Activated T-cell treated with anti-CD3 and anti-CD28 coated beads for 48 hours (primary cell): ENCODE data around the gene PRKD3.

ENCODE experiments used
- DNase-seq: peaks from one replicate; pipeline ENCODE4 v3.0.0-alpha.2; 2020; ENCODE audit warnings: low read depth

PRKD3 gene

DNA sequence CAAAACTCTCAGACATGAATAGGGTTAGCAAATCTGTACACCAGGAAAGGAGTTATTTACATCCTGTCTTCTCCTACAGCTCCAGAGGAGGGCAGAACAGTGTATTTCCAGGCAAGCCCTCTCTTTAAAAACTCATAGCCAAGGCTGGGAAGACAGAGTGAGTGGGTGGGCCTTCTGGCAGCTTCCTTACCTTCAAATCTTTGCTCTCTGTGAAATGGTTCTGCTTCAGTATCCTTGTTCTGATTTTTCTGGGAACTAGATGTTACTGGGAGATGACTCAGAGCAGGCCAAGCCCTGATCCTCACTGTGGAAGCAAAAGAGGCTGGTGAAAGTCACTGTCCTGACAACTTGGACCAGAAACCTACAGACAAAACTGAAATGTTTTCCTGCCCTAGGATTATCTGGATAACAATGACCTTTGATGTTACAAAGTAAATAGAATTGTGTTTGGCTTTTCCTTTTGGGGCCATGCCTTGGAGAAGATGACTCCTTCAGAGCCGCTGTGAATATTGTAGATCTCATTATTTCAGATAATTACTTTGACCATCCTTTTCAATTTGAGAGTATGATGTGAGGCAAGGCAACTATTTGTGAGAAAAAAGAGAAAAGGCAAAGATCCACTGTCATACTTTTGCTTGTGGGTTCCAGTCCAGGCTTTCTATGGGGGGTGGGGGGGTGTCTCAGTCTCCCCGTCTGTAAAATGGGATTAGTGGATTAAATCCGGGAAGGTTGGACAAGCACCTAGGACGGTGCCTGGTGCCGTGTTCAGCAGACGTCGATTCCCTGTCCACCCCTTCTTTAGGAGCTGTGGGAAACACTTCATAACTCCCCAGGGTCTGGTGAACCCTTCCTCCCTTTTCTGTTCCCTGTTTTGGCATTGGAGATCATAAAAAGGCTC lies 19.2 kb upstream of the PRKD3 start:
- no peak for DNase-seq

DNA sequence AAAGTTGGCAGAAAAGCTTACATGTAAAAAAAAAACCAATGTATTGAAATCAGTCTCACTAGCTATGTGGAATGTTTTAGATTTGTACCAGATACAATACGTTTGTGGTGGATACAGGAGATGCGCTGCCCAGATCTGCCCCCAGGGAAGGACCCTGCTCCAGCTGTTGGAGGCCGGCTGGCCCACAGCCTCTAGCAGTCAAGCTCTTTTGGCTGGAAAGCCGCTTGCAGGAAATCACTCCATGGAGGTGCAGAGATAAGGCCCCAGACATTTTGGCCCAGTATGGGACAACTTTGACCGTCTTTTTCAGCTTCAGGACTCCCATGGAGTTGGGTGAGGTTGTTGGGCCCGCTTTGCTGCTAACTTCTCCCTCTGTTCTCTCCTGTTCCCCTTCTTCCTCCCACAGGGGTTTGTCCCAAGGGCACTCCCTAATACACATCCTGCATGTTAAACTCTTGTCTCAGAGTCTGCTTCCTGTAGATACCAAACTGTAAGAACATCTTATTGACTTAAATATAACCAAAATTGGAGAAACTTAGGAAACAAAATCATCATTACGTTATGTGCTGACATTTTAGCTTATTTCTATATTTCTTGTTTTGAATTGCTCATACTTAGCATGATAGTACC lies 18.1 kb upstream of the PRKD3 start:
- DNase-seq, result no peak

DNA sequence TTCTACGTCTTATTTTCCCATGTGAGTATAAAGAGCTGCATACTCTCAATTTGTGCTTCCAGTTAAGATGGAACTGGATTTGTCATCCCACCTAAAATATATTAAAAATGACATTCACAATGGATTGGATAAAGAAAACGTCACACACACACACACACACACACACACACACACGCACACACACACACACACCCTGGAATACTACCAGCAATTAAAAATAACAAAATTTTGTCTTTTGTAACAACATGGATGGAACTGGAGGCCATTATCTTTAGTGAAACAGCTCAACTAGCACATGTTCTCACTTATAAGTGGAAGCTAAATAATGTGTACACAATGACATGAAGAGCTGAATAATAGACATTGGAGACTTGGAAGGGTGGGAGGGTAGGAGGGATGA lies 16.0 kb upstream of the PRKD3 start:
- DNase-seq, result no peak

DNA sequence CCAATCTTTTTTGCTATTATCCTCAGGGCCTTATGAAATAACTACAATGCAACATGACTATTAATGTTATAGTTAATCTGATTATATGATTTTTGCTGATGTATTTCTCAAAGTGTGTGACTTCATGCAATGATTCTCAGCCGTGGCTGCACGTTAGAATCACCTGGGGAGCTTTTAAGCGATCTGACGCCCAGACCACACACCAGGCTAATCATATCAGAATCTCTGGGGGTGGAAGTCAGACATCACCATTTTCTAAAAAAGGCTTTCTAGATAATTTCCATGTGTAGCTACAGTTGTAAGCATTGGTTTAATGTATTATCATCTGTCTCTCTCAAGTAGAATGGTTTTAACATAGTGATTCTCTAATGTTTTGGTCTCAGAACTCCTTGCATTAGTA lies 14.3 kb upstream of the PRKD3 start:
- DNase-seq, result peak; percentile 10

DNA sequence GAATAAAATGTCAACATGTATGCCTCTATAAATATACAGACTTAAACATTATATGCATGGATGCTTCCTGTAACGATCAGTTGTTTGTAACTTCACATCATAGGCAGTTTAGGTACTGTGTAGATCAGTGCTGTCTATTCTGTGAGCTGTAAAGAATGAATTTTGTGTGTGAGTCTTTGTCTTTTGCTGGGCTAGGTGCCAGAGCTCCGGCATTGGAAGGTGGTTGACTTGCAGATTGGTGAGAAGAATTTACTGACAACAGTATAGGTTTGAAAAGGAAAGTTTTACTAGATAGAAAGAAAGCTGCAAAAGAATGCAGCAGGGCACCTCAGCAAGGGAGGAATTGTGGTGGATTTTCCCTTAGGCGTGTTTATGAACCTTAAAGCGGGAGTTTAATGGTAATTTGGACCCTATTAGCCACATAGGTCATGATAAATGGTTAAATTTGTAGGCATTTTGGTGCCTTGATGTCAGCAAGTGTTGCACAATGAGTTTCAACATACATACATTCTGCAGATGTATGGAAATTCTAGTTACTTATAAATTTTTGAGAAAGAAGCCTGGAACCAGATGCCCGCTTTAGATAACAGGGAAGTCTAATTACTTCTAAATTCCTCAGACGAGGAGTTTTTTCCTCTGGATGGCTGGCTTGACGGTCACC lies 13.1 kb upstream of the PRKD3 start:
- DNase-seq, result no peak

DNA sequence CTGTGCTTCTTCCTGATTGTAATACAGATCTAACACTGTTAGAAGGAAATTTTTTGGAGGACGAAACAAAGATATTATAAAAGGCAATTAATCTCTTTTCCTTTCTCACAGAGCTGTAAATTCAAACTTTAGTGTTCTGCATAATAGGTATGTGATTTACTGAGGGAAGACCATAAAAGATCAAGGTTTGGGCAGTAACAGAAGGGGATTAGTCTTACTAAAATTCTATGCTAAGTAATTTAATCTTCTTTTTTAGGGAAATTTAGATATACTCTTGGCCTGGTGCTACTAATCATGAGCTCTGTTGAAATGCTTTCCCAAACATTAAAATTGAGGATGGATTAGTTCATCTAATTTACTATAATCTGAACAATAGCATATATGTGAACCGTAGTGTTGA lies 11.0 kb upstream of the PRKD3 start:
- no peak for DNase-seq

DNA sequence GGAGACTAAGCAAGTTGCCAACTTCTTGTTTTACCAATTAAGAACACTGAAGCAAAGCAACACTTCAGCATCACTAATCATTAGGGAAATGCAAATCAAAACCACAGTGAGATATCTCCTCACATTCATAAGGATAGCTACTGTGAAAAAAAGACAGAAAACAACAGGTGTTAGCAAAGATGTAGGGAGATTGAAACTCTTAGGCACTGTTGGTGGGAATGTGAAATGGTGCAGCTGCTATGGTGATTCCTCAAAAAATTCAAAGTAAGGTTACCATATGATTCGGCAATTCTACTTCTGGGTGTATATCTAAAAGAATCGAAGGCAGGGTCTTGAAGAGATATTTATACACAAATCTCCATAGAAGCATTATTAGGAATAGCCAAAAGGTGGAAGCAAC lies 8.6 kb upstream of the PRKD3 start:
- DNase-seq, result no peak

DNA sequence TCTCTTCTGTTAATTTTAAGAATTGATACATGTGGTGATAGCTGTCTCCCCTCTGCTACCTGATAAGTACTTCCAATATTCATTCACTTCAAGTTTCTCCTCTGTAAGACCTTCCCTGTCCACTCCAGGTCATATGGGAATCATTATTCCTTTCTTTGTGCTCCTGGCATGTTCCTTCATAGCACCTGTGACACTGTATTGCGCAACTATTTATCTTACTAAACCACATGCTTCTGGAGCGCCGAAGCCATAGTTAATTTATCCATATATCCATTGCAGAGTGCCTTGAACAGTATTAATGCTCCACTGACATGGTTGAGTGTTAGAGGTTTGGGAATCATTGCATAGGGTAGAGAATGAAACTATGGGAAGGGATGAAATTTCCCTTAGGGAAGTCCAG lies 7.9 kb upstream of the PRKD3 start:
- DNase-seq, result no peak

DNA sequence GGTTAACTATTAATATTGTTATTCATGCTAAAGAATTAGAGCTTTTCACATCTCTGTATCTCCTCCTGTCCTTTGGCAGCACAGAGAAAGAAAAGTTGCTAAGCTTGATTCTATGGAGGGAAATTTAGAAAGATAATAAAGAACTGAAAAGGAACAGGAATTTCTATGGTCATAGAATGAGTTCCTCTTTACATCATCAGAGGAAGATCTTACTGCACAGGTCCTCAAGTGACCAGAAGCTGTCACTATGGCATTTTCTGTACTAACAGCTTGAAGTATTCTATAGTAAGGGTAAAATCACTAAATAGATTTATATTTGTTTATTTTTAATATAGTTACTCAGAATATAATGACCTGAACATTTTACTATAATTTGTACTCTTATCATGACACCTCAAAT lies 6.0 kb upstream of the PRKD3 start:
- DNase-seq, result no peak

DNA sequence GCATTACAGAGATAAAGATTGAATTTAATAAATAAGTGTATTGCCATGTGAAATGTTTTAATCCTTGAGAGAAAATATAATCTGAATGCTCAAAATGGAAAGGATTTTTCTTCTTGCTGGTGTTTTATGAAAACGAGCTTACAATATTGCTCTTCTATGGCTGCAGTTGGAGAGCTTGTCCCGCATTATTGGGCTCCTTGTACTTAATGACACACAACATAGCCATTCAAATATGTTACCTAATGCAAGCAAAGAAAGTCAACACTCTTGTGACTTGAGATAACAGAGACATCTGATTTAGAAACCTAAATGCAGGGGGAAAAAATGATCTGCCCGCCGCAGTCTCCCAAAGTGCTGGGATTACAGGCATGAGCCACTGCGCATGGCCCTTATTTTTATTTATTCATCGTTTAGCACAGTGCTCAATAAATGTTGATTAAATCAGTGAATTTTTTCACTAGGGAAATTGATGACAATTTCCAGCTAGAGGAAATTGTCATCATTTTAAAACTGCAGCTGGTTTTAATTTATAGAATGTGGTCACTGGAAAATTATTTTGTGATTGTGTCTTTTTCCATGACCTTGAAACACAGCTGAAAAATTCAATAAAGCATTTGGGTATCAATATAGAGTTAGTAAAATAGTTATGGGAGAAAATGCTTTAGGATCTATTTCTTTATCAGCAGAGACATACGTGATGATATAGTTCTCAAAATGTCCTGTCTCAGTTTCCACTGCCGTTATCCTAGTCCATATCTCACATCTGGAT lies 2.4 kb upstream of the PRKD3 start:
- no peak for DNase-seq

DNA sequence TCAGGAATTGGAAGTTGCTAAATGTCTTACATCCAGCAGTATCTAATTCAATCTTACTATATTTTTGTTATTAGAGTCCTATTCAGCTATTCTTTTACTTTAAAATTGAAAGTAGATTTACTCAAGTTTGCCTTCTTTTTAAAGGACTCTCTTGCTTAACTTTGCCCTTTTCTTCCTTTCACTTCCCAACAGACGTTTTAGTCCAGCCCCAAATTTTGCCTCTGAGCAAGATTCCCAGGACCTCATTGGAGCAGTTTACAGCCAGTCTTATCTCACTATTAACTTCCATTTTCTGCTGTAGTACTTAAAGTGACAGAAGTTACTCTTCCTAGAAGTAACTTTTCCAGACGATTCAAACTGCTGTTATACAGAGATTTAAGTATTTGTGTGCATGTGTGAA lies 1.7 kb upstream of the PRKD3 start:
- no peak for DNase-seq

DNA sequence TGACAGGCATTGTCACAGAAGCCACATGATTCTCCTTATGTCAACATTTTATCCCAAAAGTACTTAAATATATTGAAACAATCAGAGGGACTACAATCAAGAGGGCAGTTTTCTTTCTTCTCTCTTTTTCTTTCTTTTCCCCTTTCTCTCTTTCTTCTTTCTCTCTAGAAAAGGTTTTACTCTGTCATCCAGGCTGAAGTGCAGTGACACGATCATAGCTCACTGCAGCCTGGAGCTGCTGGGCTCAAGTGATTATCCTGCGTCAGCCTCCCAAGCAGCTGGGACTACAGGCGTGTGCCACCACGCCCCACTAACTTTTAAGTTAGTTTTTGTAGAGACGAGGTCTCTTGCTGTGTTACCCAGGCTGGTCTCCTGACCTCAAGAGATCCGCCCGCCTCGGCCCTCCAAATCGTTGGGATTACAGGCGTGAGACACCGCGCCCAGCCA lies 1.0 kb upstream of the PRKD3 start:
- no peak for DNase-seq

DNA sequence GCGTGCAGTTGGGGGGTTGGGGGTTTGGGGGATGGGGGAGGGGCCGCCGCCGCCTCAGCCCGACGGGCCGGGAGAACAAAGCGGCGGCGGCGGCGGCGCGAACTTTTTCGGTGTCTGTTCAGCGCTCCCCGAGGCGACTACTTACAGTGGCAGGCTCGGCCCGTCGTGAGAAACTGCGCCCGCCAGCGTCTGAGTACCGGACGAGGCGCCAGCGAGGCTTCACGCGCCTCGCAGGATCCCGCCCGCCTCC lies 172 bp downstream of the PRKD3 start:
- DNase-seq, result no peak

DNA sequence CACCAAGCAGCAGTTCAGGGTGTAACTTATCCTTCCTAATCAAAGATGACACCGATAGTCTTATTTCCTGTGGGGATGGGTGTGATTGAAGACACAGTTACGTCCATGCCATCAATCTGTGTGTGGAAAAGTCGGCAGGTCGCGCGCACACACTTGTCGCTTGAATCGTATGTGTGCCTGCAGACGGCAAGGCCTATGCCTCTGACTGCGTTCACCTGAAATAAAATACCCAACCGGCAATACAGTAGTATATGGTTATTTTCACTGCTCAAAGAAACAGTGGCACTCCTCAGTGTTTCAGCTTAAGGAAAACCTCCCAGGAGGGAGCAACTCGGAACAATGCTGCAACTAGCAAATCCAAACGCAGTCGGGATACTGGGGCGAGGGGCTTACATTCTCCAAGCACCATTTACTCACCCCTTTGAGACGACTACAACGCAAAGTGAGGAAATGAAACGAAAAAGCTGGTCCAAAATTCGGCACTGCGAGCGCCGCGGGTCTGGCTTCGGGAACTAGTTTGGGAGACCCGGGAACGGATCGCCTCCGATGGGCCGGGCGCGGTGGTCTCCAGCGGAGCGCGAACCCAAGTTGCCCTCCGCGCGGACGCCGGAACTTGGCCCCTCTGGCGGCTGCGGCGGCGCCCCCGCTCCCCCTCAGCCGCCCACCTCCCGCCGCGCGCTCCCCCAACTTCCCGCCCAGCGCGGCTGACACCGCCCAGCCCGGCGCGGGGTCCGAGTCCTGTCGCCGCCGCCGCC lies 675 bp downstream of the PRKD3 start:
- peak; percentile 22 for DNase-seq

DNA sequence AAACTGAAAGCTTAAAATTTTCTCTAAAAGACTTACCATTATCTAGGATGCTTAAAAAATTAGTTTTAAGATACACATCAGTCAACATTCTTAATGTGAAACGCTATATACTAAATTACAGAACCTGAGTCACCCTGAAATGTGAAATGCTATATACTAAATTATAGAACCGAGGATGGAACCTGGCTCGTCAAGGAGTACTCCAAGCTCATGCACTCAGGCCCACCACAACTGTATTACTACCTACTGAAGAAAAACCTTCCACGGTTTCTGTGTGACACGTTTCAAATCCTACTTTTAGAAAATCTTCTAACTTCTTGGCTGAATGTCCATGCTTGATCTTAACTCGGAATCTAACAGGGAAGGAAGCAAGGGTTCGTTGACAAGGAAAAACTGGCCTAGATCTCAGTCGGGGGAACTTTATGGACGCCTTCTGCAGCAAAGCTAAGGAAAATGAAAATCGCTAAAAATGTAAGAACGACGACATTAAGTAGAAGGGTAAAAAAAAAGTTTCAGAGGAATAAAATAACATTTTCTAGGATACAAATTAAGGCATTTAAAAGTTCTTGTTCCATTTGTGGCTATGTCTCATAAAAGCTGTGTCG lies 1.4 kb downstream of the PRKD3 start:
- DNase-seq, result no peak

DNA sequence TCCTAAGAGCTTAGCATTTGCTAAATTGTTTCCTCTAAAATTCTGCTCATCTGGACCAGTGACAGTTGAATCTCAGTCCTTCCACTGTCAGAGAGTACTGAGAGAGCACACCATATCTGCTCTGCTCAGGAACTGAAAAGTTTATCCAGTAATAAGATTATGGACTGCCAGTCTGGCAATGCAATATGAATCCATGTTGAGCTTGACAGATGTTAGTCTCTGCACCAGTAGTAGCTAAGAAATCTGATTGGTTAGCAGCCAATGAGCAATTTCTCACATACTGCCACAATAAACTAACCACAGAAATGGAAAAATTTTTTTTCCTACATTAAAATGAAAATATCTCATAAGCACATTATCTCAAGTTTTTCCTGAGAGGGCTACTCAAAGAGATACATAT lies 2.3 kb downstream of the PRKD3 start:
- DNase-seq, result no peak

DNA sequence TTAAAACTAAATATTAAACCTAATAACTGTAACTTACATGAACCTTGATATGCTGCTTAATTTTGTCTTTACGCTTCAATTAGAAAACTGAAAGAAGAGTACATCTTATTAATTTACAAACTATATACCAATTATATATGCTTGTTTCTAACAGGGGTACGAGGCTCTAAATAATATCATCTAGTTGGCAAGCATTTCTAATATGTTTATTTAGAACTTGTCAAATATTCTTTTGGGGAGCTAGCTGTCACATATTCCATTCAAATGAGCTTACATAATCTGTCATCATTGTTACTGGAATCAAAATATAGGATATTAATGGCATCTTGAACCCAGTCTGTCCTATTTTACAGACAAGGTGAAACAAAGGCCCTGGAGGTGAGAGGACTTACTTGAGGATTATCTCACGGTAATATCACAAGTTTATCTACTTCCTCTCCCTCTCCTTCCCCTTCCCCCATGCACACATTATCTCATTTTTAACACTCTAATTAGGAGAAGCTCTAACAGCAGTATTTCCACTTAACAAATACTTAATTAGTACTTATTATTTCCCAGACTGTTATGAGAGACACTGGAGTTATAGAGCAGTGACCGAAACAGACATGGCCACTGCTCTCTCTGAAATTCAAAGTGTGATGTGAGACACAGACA lies 3.5 kb downstream of the PRKD3 start:
- no peak for DNase-seq

DNA sequence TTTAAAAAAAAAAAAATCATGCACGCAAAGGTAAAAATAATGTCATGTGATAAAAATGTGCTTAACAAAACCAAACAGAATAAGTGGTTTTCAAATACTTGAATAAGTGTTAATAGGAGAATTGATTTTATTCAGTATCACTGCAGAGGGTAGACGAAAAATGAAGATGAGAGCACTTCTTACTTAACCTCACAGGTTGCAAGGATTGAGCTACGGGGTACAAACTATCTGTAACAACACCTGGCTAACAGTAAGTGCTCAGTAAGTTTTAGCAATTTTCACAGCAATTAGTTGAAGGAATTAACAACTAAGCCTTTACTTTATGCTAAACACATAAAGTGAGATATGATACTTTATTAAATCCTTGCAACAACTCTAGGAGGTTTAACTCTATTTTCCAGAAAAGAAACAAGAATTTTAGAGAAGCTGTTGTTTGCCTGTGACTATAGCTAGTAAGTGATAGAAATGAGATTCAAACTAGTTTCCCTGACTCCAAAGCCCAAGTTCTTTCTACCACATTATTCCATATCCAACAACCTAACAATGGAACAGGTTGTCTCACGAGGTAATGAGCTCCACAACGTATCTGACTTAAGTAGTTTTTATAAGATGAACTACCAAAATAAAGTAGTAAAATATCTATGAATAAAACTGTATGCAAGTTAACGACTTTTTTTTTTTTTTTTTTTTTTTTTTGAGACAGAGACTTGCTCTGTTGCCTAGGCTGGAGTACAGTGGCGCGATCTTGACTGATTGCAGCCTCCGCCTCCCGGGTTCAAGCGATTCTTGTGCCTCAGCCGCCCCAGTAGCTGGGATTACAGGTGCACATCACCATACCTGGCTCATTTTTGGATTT lies 4.7 kb downstream of the PRKD3 start:
- DNase-seq, result no peak

DNA sequence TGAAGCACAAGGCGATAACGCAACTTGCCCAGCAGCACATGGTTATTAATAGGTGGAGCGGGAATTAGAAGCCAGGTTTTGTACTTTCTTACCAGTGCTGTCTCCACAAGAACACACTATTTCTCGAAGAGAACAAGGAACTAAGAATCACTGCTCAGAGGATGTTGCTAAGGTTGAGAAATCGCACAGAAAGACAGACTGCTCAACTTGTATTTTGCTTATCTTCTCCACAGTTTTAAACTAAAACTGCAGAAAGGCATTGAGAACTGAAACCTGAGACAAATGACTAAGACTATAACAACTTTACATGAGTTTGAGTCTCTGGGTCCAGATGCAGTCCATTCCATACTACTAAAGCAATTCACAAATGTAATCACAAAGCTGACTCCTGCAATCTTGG lies 6.2 kb downstream of the PRKD3 start:
- no peak for DNase-seq

DNA sequence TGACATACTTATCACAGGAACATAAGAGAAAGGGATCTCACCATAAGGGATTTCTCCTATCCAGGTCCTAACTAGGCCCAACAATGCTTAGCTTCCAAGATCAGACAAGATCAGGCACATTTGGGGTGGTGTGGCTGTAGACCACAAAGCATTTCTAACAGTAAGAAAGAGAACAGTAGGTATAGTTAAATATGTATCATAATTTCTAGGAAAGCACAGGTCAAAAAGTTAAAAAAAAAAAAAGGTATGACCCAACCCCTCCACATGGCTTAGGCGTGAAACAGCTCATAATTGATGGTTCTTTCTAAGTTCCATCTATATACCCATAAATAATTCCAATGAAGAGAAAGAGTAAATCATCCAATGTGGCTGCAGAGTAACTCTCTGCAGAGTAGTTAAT lies 6.9 kb downstream of the PRKD3 start:
- no peak for DNase-seq
